SK-N-SH treated with all-trans-retinoic acid at 6 μM for 48 hours (cell line): ENCODE results near the gene SDHB.

Experiments used
- ATAC-seq: fragments of 200-7000 bp; cut with Tn5 transposase; 3 replicates; pipeline ENCODE4 v1.9.1; 2020; ENCODE audit warnings: mild to moderate bottlenecking, moderate library complexity
- ARNTL ChIP-seq: fragments of 450-650 bp; formaldehyde crosslinking; IDR thresholded peaks from 2 replicates; pipeline ENCODE4 v1.5.0; 2020; ENCODE audit warnings: low read depth, mild to moderate bottlenecking, moderate library complexity, borderline replicate concordance
- BACH2 ChIP-seq: fragments of 250-450 bp; sonication (Bioruptor Pico); IDR thresholded peaks from 2 replicates; pipeline ENCODE4 v1.9.0; 2021; ENCODE audit warnings: mild to moderate bottlenecking, borderline replicate concordance
- CREB5 ChIP-seq: fragments of 250-450 bp; sonication (Bioruptor Pico); IDR thresholded peaks from 2 replicates; pipeline ENCODE4 v1.5.1; 2020; ENCODE audit warnings: low read depth, mild to moderate bottlenecking, moderate library complexity
- CSRNP3 ChIP-seq: fragments of 250-450 bp; sonication (Bioruptor Pico); IDR thresholded peaks from 2 replicates; pipeline ENCODE4 v1.5.1; 2021; ENCODE audit warnings: mild to moderate bottlenecking, moderate library complexity
- ESRRG ChIP-seq: fragments of 250-450 bp; sonication (Bioruptor Pico); IDR thresholded peaks from 2 replicates; pipeline ENCODE4 v1.6.1; 2021; ENCODE audit warnings: mild to moderate bottlenecking
- GLIS3 ChIP-seq: fragments of 250-450 bp; sonication (Bioruptor Pico); IDR thresholded peaks from 2 replicates; pipeline ENCODE4 v1.5.0; 2020; ENCODE audit warnings: mild to moderate bottlenecking, moderate library complexity
- ISL1 ChIP-seq: fragments of 250-450 bp; sonication (Bioruptor Pico); IDR thresholded peaks from 2 replicates; pipeline ENCODE4 v2.1.2; 2022; ENCODE audit warnings: mild to moderate bottlenecking, moderate library complexity
- PATZ1 ChIP-seq: fragments of 250-450 bp; sonication (Bioruptor Pico); IDR thresholded peaks from 2 replicates; pipeline ENCODE4 v1.8.0; 2020; ENCODE audit warnings: mild to moderate bottlenecking, moderate library complexity, borderline replicate concordance
- POU6F1 ChIP-seq: fragments of 250-450 bp; sonication (Bioruptor Pico); IDR thresholded peaks from 2 replicates; pipeline ENCODE4 v1.8.0; 2021; ENCODE audit warnings: low read depth, mild to moderate bottlenecking, moderate library complexity, borderline replicate concordance
- RARB ChIP-seq: fragments of 250-450 bp; sonication (Bioruptor Pico); IDR thresholded peaks from 2 replicates; pipeline ENCODE4 v1.8.0; 2021; ENCODE audit warnings: mild to moderate bottlenecking, moderate library complexity
- SNAI2 ChIP-seq: fragments of 250-450 bp; sonication (Bioruptor Pico); IDR thresholded peaks from 2 replicates; pipeline ENCODE4 v1.5.0; 2020; ENCODE audit warnings: mild to moderate bottlenecking, moderate library complexity
- TCF4 ChIP-seq: fragments of 250-450 bp; sonication (Bioruptor Pico); IDR thresholded peaks from 2 replicates; pipeline ENCODE4 v1.8.0; 2021; ENCODE audit warnings: mild to moderate bottlenecking, moderate library complexity, borderline replicate concordance
- TOX ChIP-seq: fragments of 250-450 bp; sonication (Bioruptor Pico); IDR thresholded peaks from 2 replicates; pipeline ENCODE4 v1.8.0; 2021; ENCODE audit warnings: mild to moderate bottlenecking, moderate library complexity, borderline replicate concordance
- ZC3H10 ChIP-seq: fragments of 250-450 bp; sonication (Bioruptor Pico); IDR thresholded peaks from 2 replicates; pipeline ENCODE4 v1.5.1; 2021; ENCODE audit warnings: mild to moderate bottlenecking, moderate library complexity
- ZFP3 ChIP-seq: fragments of 250-450 bp; sonication (Bioruptor Pico); IDR thresholded peaks from 2 replicates; pipeline ENCODE4 v1.5.0; 2020; ENCODE audit warnings: mild to moderate bottlenecking, moderate library complexity
- ZFP30 ChIP-seq: fragments of 450-650 bp; formaldehyde crosslinking; IDR thresholded peaks from 2 replicates; pipeline ENCODE4 v1.5.0; 2022; ENCODE audit warnings: mild to moderate bottlenecking, moderate library complexity
- ZNF565 ChIP-seq: fragments of 450-650 bp; formaldehyde crosslinking; conservative IDR thresholded peaks from 2 replicates; pipeline ENCODE4 v1.5.0; 2020; ENCODE audit warnings: low read depth, mild to moderate bottlenecking, moderate library complexity
- ZNF70 ChIP-seq: fragments of 450-650 bp; formaldehyde crosslinking; IDR thresholded peaks from 2 replicates; pipeline ENCODE4 v1.5.0; 2020; ENCODE audit warnings: mild to moderate bottlenecking, moderate library complexity
- ZNF8 ChIP-seq: fragments of 450-650 bp; formaldehyde crosslinking; IDR thresholded peaks from 2 replicates; pipeline ENCODE4 v1.5.0; 2020; ENCODE audit warnings: mild to moderate bottlenecking, moderate library complexity

Gene SDHB

GRCh38 chr1:16986962-16987361 lies 66.9 kb downstream of the SDHB start:
- TF ChIP-seq GLIS3 (CRISPR knock-in tag) (no peak), ZFP3 (CRISPR knock-in tag) (no peak), TOX (CRISPR knock-in tag) (no peak), ZNF70 (CRISPR knock-in tag) (no peak), CSRNP3 (CRISPR knock-in tag) (no peak), PATZ1 (CRISPR knock-in tag) (no peak), ESRRG (CRISPR knock-in tag) (no peak)
- ATAC-seq, result peak; percentile 60

GRCh38 chr1:16986560-16986959 lies 67.3 kb downstream of the SDHB start:
- ATAC-seq, result no peak
- TF ChIP-seq CREB5 (CRISPR knock-in tag), result no peak
- TF ChIP-seq POU6F1 (CRISPR knock-in tag), result no peak
- no peak for TF ChIP-seq BACH2 (CRISPR knock-in tag)

GRCh38 chr1:16986113-16986512 lies 67.7 kb downstream of the SDHB start:
- TF ChIP-seq ZNF8 (CRISPR knock-in tag) (no peak), ESRRG (CRISPR knock-in tag) (no peak), ARNTL (CRISPR knock-in tag) (no peak), SNAI2 (CRISPR knock-in tag) (no peak), ZFP3 (CRISPR knock-in tag) (no peak), CSRNP3 (CRISPR knock-in tag) (no peak), ISL1 (CRISPR knock-in tag) (no peak), TCF4 (CRISPR knock-in tag) (no peak), PATZ1 (CRISPR knock-in tag) (no peak), TOX (CRISPR knock-in tag) (no peak), ZNF565 (no peak), ZNF70 (CRISPR knock-in tag) (no peak), RARB (CRISPR knock-in tag) (no peak), ZFP30 (no peak), ZC3H10 (CRISPR knock-in tag) (no peak)
- TF ChIP-seq, all 23 proteins: peak for 0
- ATAC-seq, result no peak

GRCh38 chr1:16984717-16985116 lies 69.1 kb downstream of the SDHB start:
- TF ChIP-seq TCF4 (CRISPR knock-in tag) (peak; percentile 38; the same call in 1 of the 2 replicates), ESRRG (CRISPR knock-in tag) (no peak)

More at GRCh38 chr1:16984717-16985116, 69.1 kb downstream of the SDHB start:
- peak; percentile 51 for ATAC-seq
